SJCRH30 (cell line): ENCODE results near the gene TMEM123. TPM values are rescaled to one million over a fixed set of nuclear protein-coding genes. Genes with fewer than 3 reads are reported as not detected.
A peak's percentile ranks its signal among the peaks of the same experiment; 100 is the strongest.

Experiments used
- DNase-seq, 2 experiments: peaks; one replicate each; pipeline ENCODE4 v3.0.0-alpha.2; 2015 to 2020
- H3K27ac ChIP-seq: fragments of 250-450 bp; sonication (Bioruptor Pico); 2 replicates; pipeline ENCODE4 v1.5.1; 2020; ENCODE audit warnings: mild to moderate bottlenecking, moderate library complexity
- H3K27me3 ChIP-seq: fragments of 250-450 bp; sonication (Bioruptor Pico); 2 replicates; pipeline ENCODE4 v1.5.1; 2020; ENCODE audit warnings: mild to moderate bottlenecking, moderate library complexity
- H3K36me3 ChIP-seq: fragments of 250-450 bp; sonication (Bioruptor Pico); 2 replicates; pipeline ENCODE4 v1.5.1; 2020; ENCODE audit warnings: mild to moderate bottlenecking, moderate library complexity
- H3K4me1 ChIP-seq: fragments of 250-450 bp; sonication (Bioruptor Pico); 2 replicates; pipeline ENCODE4 v1.5.1; 2020; ENCODE audit warnings: mild to moderate bottlenecking, moderate library complexity
- H3K4me3 ChIP-seq: fragments of 250-450 bp; sonication (Bioruptor Pico); 2 replicates; pipeline ENCODE4 v1.5.1; 2020; ENCODE audit warnings: mild to moderate bottlenecking, moderate library complexity
- H3K9me3 ChIP-seq: fragments of 250-450 bp; sonication (Bioruptor Pico); replicated peaks from 2 replicates; pipeline ENCODE4 v1.5.1; 2020; ENCODE audit warnings: mild to moderate bottlenecking, moderate library complexity
- total RNA-seq: library from RNA; depleted of rRNA; stranded (reverse); fragments of >200 nt; shearing (Covaris generic); gene quantifications from 2 replicates; pipeline ENCODE4 v1.2.3, GENCODE V29; 2014; rRNA removed

The TMEM123 gene
- total RNA-seq: 164 and 188 TPM in 2 replicates

- H3K4me3 ChIP-seq: peak within 1 kb of the TSS; percentile 99
- no peaks in the 10 kb centered on the region for H3K9me3 ChIP-seq
- no peaks in the 10 kb centered on the region for H3K27me3 ChIP-seq
- peak within 1 kb of the TSS; percentile 91 for H3K27ac ChIP-seq
- peak; percentile 76 to 78 for DNase-seq
- peaks cover 19% of the 10 kb centered on the region for H3K4me1 ChIP-seq
- 0 out of 2 replicates have a peak, but pooled peaks cover 4% of the 10 kb centered on the region for H3K36me3 ChIP-seq
Observed at GRCh38 chr11:102452461-102453301, at the start of gene TMEM123. TMEM123 (minus strand) TSS chr11:102452765; CDS start chr11:102452623, 142 bp downstream.

DNA sequence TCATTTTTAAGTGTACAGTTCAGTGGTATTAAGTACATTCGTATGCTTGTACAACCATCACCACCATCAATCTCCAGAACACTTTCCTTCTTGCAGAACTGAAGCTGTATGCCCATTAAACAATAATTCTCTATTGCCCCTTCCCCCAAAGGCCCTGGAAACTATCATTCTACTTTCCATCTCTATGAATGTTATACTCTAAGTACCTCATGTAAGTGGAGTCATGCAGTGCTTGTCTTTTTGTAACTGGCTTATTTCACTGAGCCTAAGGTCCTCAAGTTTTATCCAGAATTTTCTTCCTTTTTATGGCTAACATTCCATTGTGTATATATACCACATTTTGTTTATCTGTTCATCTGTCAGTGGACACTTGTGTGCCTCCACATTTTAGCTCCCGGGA is 48.3 kb upstream of the TMEM123 start:
- H3K4me1 ChIP-seq: no peaks in the 10 kb centered on the region
- DNase-seq: no peak
- H3K36me3 ChIP-seq: no peaks in the 10 kb centered on the region
- H3K4me3 ChIP-seq: no peak overlapping the region
- no peaks in the 10 kb centered on the region for H3K9me3 ChIP-seq
- no peak overlapping the region for H3K27ac ChIP-seq
- no peaks in the 10 kb centered on the region for H3K27me3 ChIP-seq

GRCh38 chr11:102499931-102500330 is 47.4 kb upstream of the TMEM123 start:
- DNase-seq: no peak
- no peaks in the 10 kb centered on the region for H3K4me1 ChIP-seq
- no peaks in the 10 kb centered on the region for H3K27me3 ChIP-seq
- H3K36me3 ChIP-seq: no peaks in the 10 kb centered on the region
- H3K27ac ChIP-seq: no peak overlapping the region
- no peak overlapping the region for H3K4me3 ChIP-seq
- H3K9me3 ChIP-seq: no peaks in the 10 kb centered on the region

- H3K9me3 ChIP-seq: no peaks in the 10 kb centered on the region
- DNase-seq: no peak
- H3K4me1 ChIP-seq: no peaks in the 10 kb centered on the region
- H3K27me3 ChIP-seq: no peaks in the 10 kb centered on the region
- H3K4me3 ChIP-seq: no peak overlapping the region
- H3K36me3 ChIP-seq: no peaks in the 10 kb centered on the region
- no peak overlapping the region for H3K27ac ChIP-seq
Observed at GRCh38 chr11:102499151-102499550, 46.6 kb upstream of the TMEM123 start.

- Histone ChIP-seq H3K36me3 (no peaks in the 10 kb centered on the region), H3K4me3 (no peak overlapping the region), H3K27ac (no peak overlapping the region), H3K9me3 (no peaks in the 10 kb centered on the region), H3K4me1 (no peaks in the 10 kb centered on the region), H3K27me3 (no peaks in the 10 kb centered on the region)
- no peak for DNase-seq
Observed at GRCh38 chr11:102497061-102497460, 44.5 kb upstream of the TMEM123 start.

- H3K4me3 ChIP-seq: no peak overlapping the region
- peak; percentile 17 to 84 for DNase-seq
- no peaks in the 10 kb centered on the region for H3K27me3 ChIP-seq
- no peak overlapping the region for H3K27ac ChIP-seq
- H3K36me3 ChIP-seq: no peaks in the 10 kb centered on the region
- H3K9me3 ChIP-seq: no peaks in the 10 kb centered on the region
- H3K4me1 ChIP-seq: no peaks in the 10 kb centered on the region
Observed at GRCh38 chr11:102495161-102496042, 42.8 kb upstream of the TMEM123 start.

DNA sequence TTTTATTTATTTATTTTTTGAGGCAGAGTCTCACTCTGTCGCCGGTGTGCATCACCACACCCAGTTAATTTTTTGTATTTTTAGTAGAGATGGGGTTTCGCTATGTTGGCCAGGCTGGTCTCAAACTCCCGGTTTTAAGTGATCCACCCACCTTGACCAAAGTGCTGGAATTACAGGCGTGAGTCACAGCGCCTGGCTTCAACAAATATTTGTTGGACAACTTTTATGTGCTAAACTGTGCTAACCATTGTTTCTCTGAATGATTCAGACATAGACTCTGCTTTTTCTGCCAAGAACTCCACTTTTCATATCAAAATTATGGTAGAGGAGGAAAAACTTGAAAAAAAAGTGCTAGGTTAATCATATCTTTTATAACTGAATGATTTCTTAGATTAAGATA is 41.7 kb upstream of the TMEM123 start:
- no peaks in the 10 kb centered on the region for H3K36me3 ChIP-seq
- H3K27ac ChIP-seq: no peak overlapping the region
- no peak for DNase-seq
- H3K27me3 ChIP-seq: no peaks in the 10 kb centered on the region
- no peak overlapping the region for H3K4me3 ChIP-seq
- no peaks in the 10 kb centered on the region for H3K4me1 ChIP-seq
- no peaks in the 10 kb centered on the region for H3K9me3 ChIP-seq

DNA sequence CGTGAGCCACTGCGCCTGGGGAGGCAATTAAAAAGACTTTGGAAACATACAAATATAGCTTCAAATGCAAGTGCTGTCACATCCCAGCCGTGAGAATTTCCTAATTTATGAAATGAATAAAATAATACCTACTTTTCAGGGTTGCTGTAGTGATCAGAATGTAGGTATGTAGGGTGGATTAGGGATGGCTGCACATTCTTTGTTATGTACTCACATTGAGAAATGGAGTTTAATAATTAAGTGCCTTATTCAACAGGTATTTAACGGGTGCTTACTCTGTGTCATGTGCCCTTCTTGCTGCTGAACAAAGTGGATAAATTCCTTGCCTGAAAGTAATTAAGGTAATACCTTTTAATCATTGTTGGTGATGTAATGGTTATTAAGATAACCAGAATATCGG is 41.0 kb upstream of the TMEM123 start:
- no peak for DNase-seq
- no peaks in the 10 kb centered on the region for H3K4me1 ChIP-seq
- H3K9me3 ChIP-seq: no peaks in the 10 kb centered on the region

GRCh38 chr11:102491969-102492368 is 39.4 kb upstream of the TMEM123 start:
- Histone ChIP-seq H3K27ac (no peak overlapping the region), H3K27me3 (no peaks in the 10 kb centered on the region), H3K4me1 (no peaks in the 10 kb centered on the region), H3K4me3 (no peak overlapping the region), H3K9me3 (no peaks in the 10 kb centered on the region), H3K36me3 (no peaks in the 10 kb centered on the region)
- DNase-seq: no peak

More for the DNA sequence above, 41.0 kb upstream of the TMEM123 start:
- no peak overlapping the region for H3K4me3 ChIP-seq
- no peaks in the 10 kb centered on the region for H3K36me3 ChIP-seq
- no peaks in the 10 kb centered on the region for H3K27me3 ChIP-seq
- H3K27ac ChIP-seq: no peak overlapping the region

GRCh38 chr11:102489186-102490145 is 36.9 kb upstream of the TMEM123 start:
- H3K9me3 ChIP-seq: no peaks in the 10 kb centered on the region
- no peak overlapping the region for H3K27ac ChIP-seq
- DNase-seq: no peak
- H3K27me3 ChIP-seq: no peaks in the 10 kb centered on the region
- no peaks in the 10 kb centered on the region for H3K36me3 ChIP-seq
- no peak overlapping the region for H3K4me3 ChIP-seq
- no peaks in the 10 kb centered on the region for H3K4me1 ChIP-seq

- DNase-seq: no peak
- no peak overlapping the region for H3K27ac ChIP-seq
- H3K9me3 ChIP-seq: no peaks in the 10 kb centered on the region
- no peaks in the 10 kb centered on the region for H3K27me3 ChIP-seq
- no peak overlapping the region for H3K4me3 ChIP-seq
- no peaks in the 10 kb centered on the region for H3K36me3 ChIP-seq
- H3K4me1 ChIP-seq: no peaks in the 10 kb centered on the region
Observed at GRCh38 chr11:102488208-102488607, 35.6 kb upstream of the TMEM123 start.

GRCh38 chr11:102487214-102487613 is 34.6 kb upstream of the TMEM123 start:
- Histone ChIP-seq H3K9me3 (no peaks in the 10 kb centered on the region), H3K27me3 (no peaks in the 10 kb centered on the region), H3K4me3 (no peak overlapping the region), H3K36me3 (no peaks in the 10 kb centered on the region), H3K27ac (no peak overlapping the region), H3K4me1 (no peaks in the 10 kb centered on the region)
- DNase-seq: no peak

GRCh38 chr11:102486584-102486983 is 34.0 kb upstream of the TMEM123 start:
- H3K4me3 ChIP-seq: no peak overlapping the region
- H3K27me3 ChIP-seq: no peaks in the 10 kb centered on the region
- H3K36me3 ChIP-seq: no peaks in the 10 kb centered on the region
- H3K27ac ChIP-seq: no peak overlapping the region
- no peaks in the 10 kb centered on the region for H3K9me3 ChIP-seq
- H3K4me1 ChIP-seq: no peaks in the 10 kb centered on the region
- no peak for DNase-seq

- Histone ChIP-seq H3K27ac (no peak overlapping the region), H3K9me3 (no peaks in the 10 kb centered on the region), H3K27me3 (no peaks in the 10 kb centered on the region), H3K4me1 (no peaks in the 10 kb centered on the region), H3K4me3 (no peak overlapping the region), H3K36me3 (no peaks in the 10 kb centered on the region)
- no peak for DNase-seq
Observed at GRCh38 chr11:102485095-102485722, 32.6 kb upstream of the TMEM123 start.
